GM21723 (cell line): ENCODE measurements around the gene ZNF490.
"Not testable (repeated sequence)": the region's sequence is repeated elsewhere in the genome, so short reads cannot be mapped to it uniquely, and the experiment has no call there.

Experiments
- ATAC-seq: cut with Tn5 transposase; IDR thresholded peaks from one replicate; pipeline ENCODE4 v1.9.1; 2021; ENCODE audit warnings: mild to moderate bottlenecking, moderate library complexity; ENCODE audit not compliant: unreplicated experiment

ZNF490 gene

GRCh38 chr19:12623361-12624031 lies 12.9 kb upstream of the ZNF490 start:
- no peak for ATAC-seq

- ATAC-seq, result not testable (repeated sequence)
These were observed 10.8 kb upstream of the ZNF490 start for GRCh38 chr19:12621253-12622024.

GRCh38 chr19:12617646-12618045 lies 7.0 kb upstream of the ZNF490 start:
- ATAC-seq, result no peak

GRCh38 chr19:12611361-12611699 lies 717 bp upstream of the ZNF490 start:
- no peak for ATAC-seq

- ATAC-seq, result no peak
These were observed 3.0 kb downstream of the ZNF490 start for GRCh38 chr19:12607631-12608030.

- ATAC-seq, result no peak
These were observed 3.8 kb downstream of the ZNF490 start for GRCh38 chr19:12606796-12607195.

GRCh38 chr19:12603714-12604113 lies 6.9 kb downstream of the ZNF490 start:
- ATAC-seq, result peak; percentile 51

GRCh38 chr19:12597594-12597993 lies 13.0 kb downstream of the ZNF490 start:
- no peak for ATAC-seq

- no peak for ATAC-seq
These were observed 13.6 kb downstream of the ZNF490 start for GRCh38 chr19:12596927-12597548.

- no peak for ATAC-seq
These were observed 14.1 kb downstream of the ZNF490 start for GRCh38 chr19:12596485-12596884.

- no peak for ATAC-seq
These were observed 29.5 kb downstream of the ZNF490 start for GRCh38 chr19:12581100-12581499.

GRCh38 chr19:12580180-12580694 lies 30.4 kb downstream of the ZNF490 start:
- no peak for ATAC-seq

- ATAC-seq, result no peak
These were observed 32.0 kb downstream of the ZNF490 start for GRCh38 chr19:12578641-12579040.

GRCh38 chr19:12574036-12574435 lies 36.6 kb downstream of the ZNF490 start:
- ATAC-seq, result no peak

- no peak for ATAC-seq
These were observed 42.7 kb downstream of the ZNF490 start for GRCh38 chr19:12567951-12568350.

GRCh38 chr19:12566380-12566779 lies 44.2 kb downstream of the ZNF490 start:
- ATAC-seq, result not testable (repeated sequence)

- ATAC-seq, result no peak
These were observed 46.5 kb downstream of the ZNF490 start for GRCh38 chr19:12564016-12564664.

- no peak for ATAC-seq
These were observed 55.1 kb downstream of the ZNF490 start for GRCh38 chr19:12555456-12555930.

- ATAC-seq, result peak; percentile 97
These were observed 59.4 kb downstream of the ZNF490 start, which contains the start of gene ZNF564 for GRCh38 chr19:12551060-12551832. ZNF564 (minus strand) TSS chr19:12551482; CDS start chr19:12551332, 150 bp downstream.

GRCh38 chr19:12546903-12547302 lies 63.7 kb downstream of the ZNF490 start:
- ATAC-seq, result no peak
